HG02970 (cell line): ENCODE results near the gene SPG21.
A peak's percentile ranks its signal among the peaks of the same experiment; 100 is the strongest.
"Not testable (repeated sequence)": the region's sequence is repeated elsewhere in the genome, so short reads cannot be mapped to it uniquely, and the experiment has no call there.

Experiments
- ATAC-seq: cut with Tn5 transposase; IDR thresholded peaks from one replicate; pipeline ENCODE4 v1.9.1; 2021; ENCODE audit warnings: mild to moderate bottlenecking, moderate library complexity, moderate number of reproducible peaks; ENCODE audit not compliant: unreplicated experiment, low FRiP score

SPG21 gene, protein sequence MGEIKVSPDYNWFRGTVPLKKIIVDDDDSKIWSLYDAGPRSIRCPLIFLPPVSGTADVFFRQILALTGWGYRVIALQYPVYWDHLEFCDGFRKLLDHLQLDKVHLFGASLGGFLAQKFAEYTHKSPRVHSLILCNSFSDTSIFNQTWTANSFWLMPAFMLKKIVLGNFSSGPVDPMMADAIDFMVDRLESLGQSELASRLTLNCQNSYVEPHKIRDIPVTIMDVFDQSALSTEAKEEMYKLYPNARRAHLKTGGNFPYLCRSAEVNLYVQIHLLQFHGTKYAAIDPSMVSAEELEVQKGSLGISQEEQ

GRCh38 chr15:64989416-64990167 is at the start of gene SPG21:
Gene SPG21 (minus strand): TSS chr15:64989914. CDS start chr15:64983569, 6,345 bp downstream.
- peak; percentile 93 for ATAC-seq

- no peak for ATAC-seq
These were observed 49.1 kb upstream of the SPG21 start for GRCh38 chr15:65038836-65039235.

- no peak for ATAC-seq
These were observed 48.7 kb upstream of the SPG21 start for GRCh38 chr15:65038428-65038827.

GRCh38 chr15:65037309-65037708 is 47.6 kb upstream of the SPG21 start:
- no peak for ATAC-seq

- ATAC-seq: no peak
These were observed 45.0 kb upstream of the SPG21 start for GRCh38 chr15:65034719-65035118.

DNA sequence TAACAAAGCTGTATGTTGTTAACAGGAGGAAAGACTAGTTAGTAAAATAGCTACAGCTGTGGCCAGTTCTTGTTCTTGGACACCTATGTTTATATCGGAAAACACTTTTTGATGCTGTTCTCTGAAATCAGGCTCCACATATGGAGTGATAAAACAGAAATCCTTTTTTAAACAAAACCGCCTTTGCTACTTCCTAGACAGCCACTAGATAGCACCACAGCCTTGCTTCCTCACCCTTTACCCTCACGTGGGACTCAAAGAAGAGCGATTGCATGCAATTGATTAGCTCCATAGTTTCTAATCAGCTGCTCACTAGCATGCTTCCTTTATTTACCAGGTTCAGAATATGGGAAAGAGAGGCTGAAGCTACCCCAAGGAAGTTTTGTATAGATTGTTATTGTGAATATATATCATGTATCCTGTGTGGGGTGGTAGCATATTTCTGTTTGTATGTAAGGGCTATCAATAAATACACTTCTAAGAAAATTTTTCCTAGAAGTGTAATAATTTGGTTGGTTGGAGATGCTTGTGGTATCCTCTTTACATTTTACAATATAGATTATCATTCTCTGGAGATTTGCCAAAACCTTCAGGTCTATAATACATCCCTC is 44.0 kb upstream of the SPG21 start:
- no peak for ATAC-seq

GRCh38 chr15:65032801-65033537 is 43.3 kb upstream of the SPG21 start:
- no peak for ATAC-seq

DNA sequence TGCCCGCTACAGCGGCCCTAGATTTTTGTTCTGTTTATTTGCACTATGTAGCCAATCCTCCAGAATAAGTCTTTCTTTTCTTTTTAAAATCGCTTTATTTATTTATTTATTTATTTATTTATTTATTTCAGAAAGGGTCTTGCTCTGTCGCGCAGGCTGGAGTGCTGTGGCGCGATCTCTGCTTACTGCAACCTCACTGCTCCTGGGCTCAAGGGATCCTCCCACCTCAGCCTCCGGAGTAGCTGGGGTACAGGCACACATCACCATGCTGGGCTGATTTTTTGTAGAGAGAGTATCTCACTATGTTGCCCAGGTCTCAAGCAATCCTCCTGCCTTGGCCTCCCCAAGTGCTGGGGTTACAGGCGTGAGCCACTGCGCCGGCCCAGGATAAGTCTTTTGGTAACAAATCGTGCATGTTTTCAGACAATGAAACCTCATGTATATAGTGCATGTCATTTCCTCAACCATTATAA is 40.1 kb upstream of the SPG21 start:
- no peak for ATAC-seq

DNA sequence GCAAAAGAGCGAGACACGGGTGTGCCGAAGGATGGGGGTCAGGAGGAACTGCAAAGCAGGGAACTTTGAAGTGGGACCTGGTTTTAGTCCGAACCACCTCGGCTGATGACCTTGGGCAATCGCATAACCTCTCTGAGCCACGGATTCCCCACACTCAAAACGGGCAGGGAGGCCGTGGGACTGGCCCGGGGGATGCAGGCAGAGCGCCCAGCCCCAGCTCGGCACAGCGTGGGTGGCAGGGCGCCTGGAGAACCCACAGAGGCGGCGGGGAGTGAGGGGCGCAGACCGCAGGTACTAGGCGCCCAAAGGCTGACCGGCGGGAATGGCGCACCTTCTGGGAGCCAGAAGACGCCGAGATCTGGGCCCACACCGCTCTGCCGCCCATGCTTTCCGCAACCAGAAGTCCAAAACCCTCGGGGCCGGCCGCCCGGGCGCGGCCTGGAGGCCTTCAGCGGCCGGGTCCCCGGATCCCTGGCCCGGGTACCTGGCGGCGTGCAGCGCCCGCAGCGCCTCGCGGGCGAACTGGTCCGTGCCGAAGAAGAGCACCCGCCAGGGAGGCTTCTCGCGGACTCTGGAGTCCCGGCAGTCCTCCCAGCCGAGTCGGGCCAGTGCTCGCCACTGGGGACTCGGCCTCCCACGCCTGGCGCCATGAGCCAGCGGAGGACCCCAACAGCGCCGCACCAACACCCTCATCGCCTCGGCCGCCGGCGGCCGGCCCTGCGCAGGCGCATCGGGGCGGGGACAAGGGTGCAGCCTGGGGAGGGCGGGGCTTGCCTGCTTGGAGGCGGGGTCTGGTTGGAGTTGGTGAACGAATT is 39.4 kb upstream of the SPG21 start, which contains the start of gene MTFMT:
Gene MTFMT (minus strand): TSS at position 719 of the 815 bp plus-strand sequence. CDS start 26 bp downstream, at position 693.
- peak; percentile 79 for ATAC-seq

DNA sequence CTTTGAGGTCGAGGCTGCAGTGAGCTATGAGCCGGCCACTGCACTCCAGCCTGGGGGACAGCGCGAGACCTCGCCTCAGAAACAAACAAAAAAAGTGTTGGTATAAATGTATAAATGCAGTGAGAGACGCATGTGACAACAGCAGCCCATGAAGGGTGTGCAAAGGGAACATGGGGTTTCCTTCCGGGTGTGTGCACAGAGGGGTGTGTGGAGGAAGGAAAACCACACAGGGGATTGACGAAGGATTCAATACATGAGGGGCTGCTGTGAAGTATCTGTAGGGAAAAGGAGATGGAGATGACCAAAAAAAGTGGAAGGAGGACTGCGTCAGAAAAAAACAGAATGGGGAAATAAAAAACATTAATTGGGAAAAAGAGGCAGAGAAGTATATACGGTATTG is 38.6 kb upstream of the SPG21 start:
- no peak for ATAC-seq

- ATAC-seq: no peak
These were observed 37.9 kb upstream of the SPG21 start for GRCh38 chr15:65027593-65027992.

- ATAC-seq: no peak
These were observed 37.0 kb upstream of the SPG21 start for GRCh38 chr15:65026756-65027155.

- no peak for ATAC-seq
These were observed 31.8 kb upstream of the SPG21 start for GRCh38 chr15:65021488-65021887.

- ATAC-seq: no peak
These were observed 30.7 kb upstream of the SPG21 start for GRCh38 chr15:65020419-65020818.

DNA sequence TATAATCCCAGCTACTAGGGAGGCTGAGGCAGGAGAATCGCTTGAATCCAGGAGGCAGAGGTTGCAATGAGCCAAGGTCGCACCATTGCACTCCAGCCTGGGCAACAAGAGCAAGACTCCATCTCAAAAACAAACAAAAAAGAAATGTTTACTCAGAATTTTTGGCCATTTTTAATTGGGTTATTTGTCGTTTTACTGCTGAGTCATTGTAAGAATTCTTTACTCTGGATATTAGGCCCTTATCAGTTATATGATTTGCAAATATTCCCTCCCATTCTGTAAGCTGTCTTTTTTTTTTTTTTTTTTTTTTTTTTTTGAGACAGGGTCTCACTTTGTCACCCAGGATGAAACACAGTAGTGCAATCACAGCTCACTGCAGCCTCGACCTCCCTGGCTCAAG is 21.5 kb upstream of the SPG21 start:
- not testable (repeated sequence) for ATAC-seq

DNA sequence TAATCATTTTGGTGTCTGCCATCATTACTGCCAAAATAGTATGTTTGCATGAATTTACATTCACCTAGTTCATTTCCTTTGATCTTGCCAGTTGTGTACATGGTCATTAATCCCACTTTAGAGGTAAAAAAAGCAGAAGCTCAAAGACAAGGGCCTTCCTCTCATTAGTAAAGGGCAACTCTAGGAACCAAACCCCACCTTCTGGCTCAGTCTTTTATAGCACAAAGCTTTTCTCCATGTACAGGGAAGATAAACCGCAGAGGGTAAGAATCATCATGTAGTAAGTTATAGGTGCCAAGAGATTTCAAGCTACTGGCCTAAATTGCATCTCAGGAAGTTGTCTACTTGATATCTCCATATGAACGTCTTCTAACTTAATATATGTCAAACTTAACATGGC is 19.3 kb upstream of the SPG21 start:
- no peak for ATAC-seq

GRCh38 chr15:65006876-65007275 is 17.2 kb upstream of the SPG21 start:
- no peak for ATAC-seq

DNA sequence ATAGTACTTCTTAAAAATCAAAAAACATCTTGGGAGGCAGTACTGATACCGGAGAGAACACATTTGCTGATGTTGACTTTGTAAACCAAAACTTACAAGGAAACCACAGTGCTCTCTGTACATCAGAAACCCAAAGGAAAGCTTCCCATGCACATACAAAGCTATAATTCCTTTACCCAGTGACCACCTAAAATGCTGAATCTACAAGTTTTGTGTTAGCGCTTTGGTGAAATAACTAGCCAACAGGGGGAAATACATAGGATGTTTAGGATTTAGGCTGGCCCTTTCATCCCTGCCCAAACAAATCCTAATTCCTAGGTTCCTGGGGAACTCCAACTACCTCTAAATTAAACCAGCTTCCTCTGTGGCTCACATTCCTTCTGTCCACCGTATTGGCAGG is 15.3 kb upstream of the SPG21 start:
- no peak for ATAC-seq

- no peak for ATAC-seq
These were observed 8.1 kb upstream of the SPG21 start for GRCh38 chr15:64997745-64998375.
